ENCODE measurements around the gene PPFIBP1. TPM values are rescaled to one million over a fixed set of nuclear protein-coding genes. Genes with fewer than 3 reads are reported as not detected.
"Not testable (repeated sequence)": the region's sequence is repeated elsewhere in the genome, so short reads cannot be mapped to it uniquely, and the experiment has no call there.

PPFIBP1 gene
- total RNA-seq, 1 donor: 179 TPM

DNA sequence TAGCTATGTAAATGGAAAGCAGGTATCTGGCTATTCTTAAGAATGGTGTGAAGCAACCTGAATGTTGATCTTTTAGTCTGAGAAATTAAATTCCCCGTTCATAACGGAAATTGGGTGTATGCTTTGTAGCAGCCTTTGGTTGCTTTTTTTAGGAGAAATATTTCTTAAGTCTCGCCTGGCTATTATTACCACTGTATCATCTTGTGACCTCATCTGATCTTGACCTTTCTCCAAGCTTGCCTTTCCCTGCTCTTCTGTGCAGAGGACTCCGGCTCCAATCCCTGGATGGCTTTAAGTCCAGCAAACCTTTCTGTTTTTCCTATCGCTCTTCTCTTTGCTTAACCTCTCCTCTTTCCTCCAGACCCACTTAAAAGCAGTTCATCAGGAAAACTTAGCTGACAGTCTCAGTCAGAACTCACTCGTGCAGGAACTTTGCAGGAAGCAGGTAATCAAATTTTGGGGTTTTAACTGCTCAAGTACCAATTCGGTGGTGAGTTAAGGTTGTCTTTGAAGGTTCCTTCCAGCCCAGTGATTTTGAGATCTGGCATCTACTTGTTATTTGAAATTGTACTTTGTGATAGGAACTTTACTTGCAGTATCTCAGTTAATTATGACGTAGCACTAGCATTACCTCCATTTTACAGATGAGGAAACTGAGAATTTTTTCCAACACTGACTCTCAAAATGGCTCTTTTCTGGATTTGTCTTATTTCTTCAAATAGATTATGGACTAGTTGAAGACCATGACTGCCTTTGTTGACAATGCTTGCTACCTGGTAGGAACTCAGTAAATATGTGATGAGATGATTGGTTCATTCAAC is 14.1 kb downstream of the PPFIBP1 start:
- H3K36me3 ChIP-seq (ENCODE audit: insufficient read depth, low read length): peaks cover 17% of the 10 kb centered on the region
- H4K20me1 ChIP-seq (ENCODE audit: insufficient read depth, low read length): peaks cover 38% of the 10 kb centered on the region
- no peak overlapping the region for H2AFZ ChIP-seq (ENCODE audit: low read length)
- no peaks in the 10 kb centered on the region for H3K27me3 ChIP-seq (ENCODE audit: insufficient read depth, low read length)
- no peaks in the 10 kb centered on the region for H3K9me3 ChIP-seq (ENCODE audit: low read depth, low read length)
- TF ChIP-seq, protein P1, sequence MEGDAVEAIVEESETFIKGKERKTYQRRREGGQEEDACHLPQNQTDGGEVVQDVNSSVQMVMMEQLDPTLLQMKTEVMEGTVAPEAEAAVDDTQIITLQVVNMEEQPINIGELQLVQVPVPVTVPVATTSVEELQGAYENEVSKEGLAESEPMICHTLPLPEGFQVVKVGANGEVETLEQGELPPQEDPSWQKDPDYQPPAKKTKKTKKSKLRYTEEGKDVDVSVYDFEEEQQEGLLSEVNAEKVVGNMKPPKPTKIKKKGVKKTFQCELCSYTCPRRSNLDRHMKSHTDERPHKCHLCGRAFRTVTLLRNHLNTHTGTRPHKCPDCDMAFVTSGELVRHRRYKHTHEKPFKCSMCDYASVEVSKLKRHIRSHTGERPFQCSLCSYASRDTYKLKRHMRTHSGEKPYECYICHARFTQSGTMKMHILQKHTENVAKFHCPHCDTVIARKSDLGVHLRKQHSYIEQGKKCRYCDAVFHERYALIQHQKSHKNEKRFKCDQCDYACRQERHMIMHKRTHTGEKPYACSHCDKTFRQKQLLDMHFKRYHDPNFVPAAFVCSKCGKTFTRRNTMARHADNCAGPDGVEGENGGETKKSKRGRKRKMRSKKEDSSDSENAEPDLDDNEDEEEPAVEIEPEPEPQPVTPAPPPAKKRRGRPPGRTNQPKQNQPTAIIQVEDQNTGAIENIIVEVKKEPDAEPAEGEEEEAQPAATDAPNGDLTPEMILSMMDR (IDR thresholded peaks at IDR 0.05; ENCODE audit: extremely low read depth, low read depth, low read length): no peak
- H3K4me1 ChIP-seq (ENCODE audit: insufficient read depth, low read length): peaks cover 29% of the 10 kb centered on the region
- H3K4me3 ChIP-seq (ENCODE audit: insufficient read depth, low read length): no peak overlapping the region
- no peak overlapping the region for H3K27ac ChIP-seq (ENCODE audit: low read depth, low read length)
- H3K79me2 ChIP-seq (ENCODE audit: insufficient read depth, low read length): peaks cover 98% of the 10 kb centered on the region
- DNase-seq (ENCODE audit: insufficient read length, low spot score, missing footprints): no peak
- no peak overlapping the region for H3K4me2 ChIP-seq (ENCODE audit: insufficient read depth, low read length)

DNA sequence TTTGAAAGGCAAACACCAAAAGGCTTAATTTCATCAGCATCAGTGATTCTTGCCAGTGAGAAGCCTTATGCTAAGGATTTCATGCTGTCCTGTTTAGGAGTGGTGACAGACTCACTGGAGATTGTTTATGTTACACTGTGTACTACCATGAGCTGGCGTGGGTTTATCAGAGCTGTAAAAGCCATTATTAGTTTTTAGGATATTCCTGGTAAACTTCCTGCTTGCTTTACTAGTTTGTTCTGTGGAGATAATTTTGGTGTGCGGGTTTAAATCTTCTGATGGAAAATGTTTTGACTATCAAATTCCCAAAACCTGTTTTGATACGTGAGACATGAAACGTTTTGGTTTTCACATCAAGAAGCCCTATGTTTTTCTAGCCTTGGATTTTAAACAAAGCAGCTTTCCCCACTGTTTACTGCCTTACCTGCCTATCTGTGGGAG is 15.2 kb downstream of the PPFIBP1 start:
- peaks cover 17% of the 10 kb centered on the region for H3K36me3 ChIP-seq (ENCODE audit: insufficient read depth, low read length)
- DNase-seq (ENCODE audit: insufficient read length, low spot score, missing footprints): no peak
- TF ChIP-seq, protein P1 (IDR thresholded peaks at IDR 0.05; ENCODE audit: extremely low read depth, low read depth, low read length): no peak
- peaks cover 32% of the 10 kb centered on the region for H4K20me1 ChIP-seq (ENCODE audit: insufficient read depth, low read length)
- no peak overlapping the region for H3K4me2 ChIP-seq (ENCODE audit: insufficient read depth, low read length)
- H3K9me3 ChIP-seq (ENCODE audit: low read depth, low read length): no peaks in the 10 kb centered on the region
- no peaks in the 10 kb centered on the region for H3K27me3 ChIP-seq (ENCODE audit: insufficient read depth, low read length)
- H2AFZ ChIP-seq (ENCODE audit: low read length): no peak overlapping the region
- H3K4me3 ChIP-seq (ENCODE audit: insufficient read depth, low read length): no peak overlapping the region
- H3K79me2 ChIP-seq (ENCODE audit: insufficient read depth, low read length): peaks cover 98% of the 10 kb centered on the region
- peaks cover 35% of the 10 kb centered on the region for H3K4me1 ChIP-seq (ENCODE audit: insufficient read depth, low read length)
- peak overlapping the region; percentile 7 for H3K27ac ChIP-seq (ENCODE audit: low read depth, low read length)

DNA sequence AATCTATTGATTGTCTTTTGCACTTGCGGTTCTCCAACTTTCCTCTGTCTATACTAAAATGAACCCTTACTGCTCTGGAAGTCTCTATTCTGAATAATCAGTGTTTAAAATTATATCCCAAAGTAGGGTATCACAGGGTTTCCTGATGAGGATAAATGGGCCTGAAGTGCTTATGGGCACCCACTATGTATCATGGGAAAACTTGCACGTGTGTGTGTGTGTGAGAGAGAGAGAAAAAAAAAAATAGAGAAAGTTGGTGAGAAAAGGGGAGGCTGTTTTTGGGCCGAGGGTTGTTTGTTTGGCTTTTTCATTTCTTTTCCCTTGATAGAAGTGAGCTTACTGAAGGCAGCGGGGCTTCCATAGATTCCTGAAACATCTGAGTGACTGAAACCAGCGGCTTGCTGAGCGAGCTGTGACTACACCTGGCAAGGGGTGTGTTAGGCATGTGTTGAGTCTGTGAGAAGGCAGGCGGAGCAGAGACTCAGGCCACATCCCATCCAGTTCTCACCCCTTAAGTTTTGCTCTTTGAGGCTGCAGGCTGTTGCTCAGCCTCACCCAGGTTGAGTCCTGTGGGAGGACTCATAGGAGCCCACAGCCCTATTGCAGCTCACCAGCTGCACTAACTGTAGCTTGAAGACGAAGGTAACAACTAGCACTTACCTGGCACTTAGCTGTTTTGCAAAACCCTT is 17.2 kb downstream of the PPFIBP1 start:
- peak overlapping the region; percentile 81 for H3K27ac ChIP-seq (ENCODE audit: low read depth, low read length)
- DNase-seq (ENCODE audit: insufficient read length, low spot score, missing footprints): no peak
- H3K36me3 ChIP-seq (ENCODE audit: insufficient read depth, low read length): peaks cover 11% of the 10 kb centered on the region
- H3K4me2 ChIP-seq (ENCODE audit: insufficient read depth, low read length): peak overlapping the region; percentile 14
- no peaks in the 10 kb centered on the region for H3K27me3 ChIP-seq (ENCODE audit: insufficient read depth, low read length)
- H4K20me1 ChIP-seq (ENCODE audit: insufficient read depth, low read length): peaks cover 27% of the 10 kb centered on the region
- peaks cover 98% of the 10 kb centered on the region for H3K79me2 ChIP-seq (ENCODE audit: insufficient read depth, low read length)
- H3K9me3 ChIP-seq (ENCODE audit: low read depth, low read length): no peaks in the 10 kb centered on the region
- TF ChIP-seq, protein P1 (IDR thresholded peaks at IDR 0.05; ENCODE audit: extremely low read depth, low read depth, low read length): no peak
- no peak overlapping the region for H3K4me3 ChIP-seq (ENCODE audit: insufficient read depth, low read length)
- H2AFZ ChIP-seq (ENCODE audit: low read length): peak overlapping the region; percentile 1
- peaks cover 45% of the 10 kb centered on the region for H3K4me1 ChIP-seq (ENCODE audit: insufficient read depth, low read length)

DNA sequence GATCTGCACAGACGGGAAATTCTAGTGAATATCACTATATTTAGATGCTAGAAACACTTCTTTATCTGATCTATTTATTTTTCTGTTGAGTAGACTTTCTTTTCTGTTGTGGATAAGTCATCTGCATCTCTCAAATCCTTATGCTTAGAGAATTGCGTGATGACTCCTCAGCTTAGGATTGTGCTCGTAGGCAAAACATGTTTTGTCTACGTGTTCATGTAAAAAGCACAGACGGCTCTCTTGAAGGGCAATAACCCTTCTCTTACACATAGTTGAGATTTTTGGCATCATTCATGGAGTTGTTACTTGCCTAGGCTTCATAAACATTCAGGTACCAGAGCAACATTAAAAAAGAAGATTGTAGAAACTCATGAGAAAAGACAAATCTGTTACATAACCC is 18.6 kb downstream of the PPFIBP1 start:
- H3K9me3 ChIP-seq (ENCODE audit: low read depth, low read length): no peaks in the 10 kb centered on the region
- peak overlapping the region; percentile 65 for H3K4me2 ChIP-seq (ENCODE audit: insufficient read depth, low read length)
- peaks cover 51% of the 10 kb centered on the region for H3K4me1 ChIP-seq (ENCODE audit: insufficient read depth, low read length)
- H3K36me3 ChIP-seq (ENCODE audit: insufficient read depth, low read length): peaks cover 4% of the 10 kb centered on the region
- H2AFZ ChIP-seq (ENCODE audit: low read length): no peak overlapping the region
- TF ChIP-seq, protein P1 (IDR thresholded peaks at IDR 0.05; ENCODE audit: extremely low read depth, low read depth, low read length): no peak
- peak overlapping the region; percentile 81 for H3K27ac ChIP-seq (ENCODE audit: low read depth, low read length)
- peak overlapping the region; percentile 14 for H3K4me3 ChIP-seq (ENCODE audit: insufficient read depth, low read length)
- H3K27me3 ChIP-seq (ENCODE audit: insufficient read depth, low read length): no peaks in the 10 kb centered on the region
- peaks cover 98% of the 10 kb centered on the region for H3K79me2 ChIP-seq (ENCODE audit: insufficient read depth, low read length)
- DNase-seq (ENCODE audit: insufficient read length, low spot score, missing footprints): no peak
- peaks cover 23% of the 10 kb centered on the region for H4K20me1 ChIP-seq (ENCODE audit: insufficient read depth, low read length)

DNA sequence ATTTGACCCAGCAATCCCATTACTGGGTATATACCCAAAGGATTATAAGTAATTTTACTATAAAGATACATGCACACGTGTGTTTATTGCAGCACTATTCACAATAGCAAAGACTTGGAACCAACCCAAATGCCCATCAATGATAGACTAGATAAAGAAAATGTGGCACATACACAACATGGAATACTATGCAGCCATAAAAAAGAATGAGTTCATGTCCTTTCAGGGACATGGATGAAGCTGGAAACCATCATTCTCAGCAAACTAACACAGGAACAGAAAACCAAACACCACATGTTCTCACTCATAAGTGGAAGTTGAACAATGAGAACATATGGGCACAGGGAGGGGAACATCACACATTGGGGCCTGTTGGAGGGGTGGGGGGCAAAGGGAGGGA is 20.9 kb downstream of the PPFIBP1 start:
- H3K79me2 ChIP-seq (ENCODE audit: insufficient read depth, low read length): peaks cover 90% of the 10 kb centered on the region
- H3K4me3 ChIP-seq (ENCODE audit: insufficient read depth, low read length); H2AFZ ChIP-seq (ENCODE audit: low read length); H3K27ac ChIP-seq (ENCODE audit: low read depth, low read length); H3K27me3 ChIP-seq (ENCODE audit: insufficient read depth, low read length); H3K4me2 ChIP-seq (ENCODE audit: insufficient read depth, low read length); H3K36me3 ChIP-seq (ENCODE audit: insufficient read depth, low read length); DNase-seq (ENCODE audit: insufficient read length, low spot score, missing footprints); H3K9me3 ChIP-seq (ENCODE audit: low read depth, low read length): not testable (repeated sequence)
- peaks cover 58% of the 10 kb centered on the region for H3K4me1 ChIP-seq (ENCODE audit: insufficient read depth, low read length)
- H4K20me1 ChIP-seq (ENCODE audit: insufficient read depth, low read length): peaks cover 13% of the 10 kb centered on the region
